Measurements from ENCODE around the gene ADCY9.

The ADCY9 gene

GRCh38 chr16:4019371-4019791 lies 96.9 kb downstream of the ADCY9 start:
- TF ChIP-seq, protein P1, sequence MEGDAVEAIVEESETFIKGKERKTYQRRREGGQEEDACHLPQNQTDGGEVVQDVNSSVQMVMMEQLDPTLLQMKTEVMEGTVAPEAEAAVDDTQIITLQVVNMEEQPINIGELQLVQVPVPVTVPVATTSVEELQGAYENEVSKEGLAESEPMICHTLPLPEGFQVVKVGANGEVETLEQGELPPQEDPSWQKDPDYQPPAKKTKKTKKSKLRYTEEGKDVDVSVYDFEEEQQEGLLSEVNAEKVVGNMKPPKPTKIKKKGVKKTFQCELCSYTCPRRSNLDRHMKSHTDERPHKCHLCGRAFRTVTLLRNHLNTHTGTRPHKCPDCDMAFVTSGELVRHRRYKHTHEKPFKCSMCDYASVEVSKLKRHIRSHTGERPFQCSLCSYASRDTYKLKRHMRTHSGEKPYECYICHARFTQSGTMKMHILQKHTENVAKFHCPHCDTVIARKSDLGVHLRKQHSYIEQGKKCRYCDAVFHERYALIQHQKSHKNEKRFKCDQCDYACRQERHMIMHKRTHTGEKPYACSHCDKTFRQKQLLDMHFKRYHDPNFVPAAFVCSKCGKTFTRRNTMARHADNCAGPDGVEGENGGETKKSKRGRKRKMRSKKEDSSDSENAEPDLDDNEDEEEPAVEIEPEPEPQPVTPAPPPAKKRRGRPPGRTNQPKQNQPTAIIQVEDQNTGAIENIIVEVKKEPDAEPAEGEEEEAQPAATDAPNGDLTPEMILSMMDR (IDR thresholded peaks at IDR 0.05; ENCODE audit: low read depth, low read length, poor library complexity, severe bottlenecking): no peak
- no peaks in the 10 kb centered on the region for H3K9me3 ChIP-seq (ENCODE audit: control insufficient read depth, insufficient read depth, low read length)
- no peak overlapping the region for H3K4me3 ChIP-seq (ENCODE audit: low read length)
- no peak overlapping the region for H3K27ac ChIP-seq (ENCODE audit: low read depth, low read length)
- no peaks in the 10 kb centered on the region for H3K4me1 ChIP-seq (ENCODE audit: control insufficient read depth, low read length)
- no peaks in the 10 kb centered on the region for H3K27me3 ChIP-seq (ENCODE audit: control insufficient read depth, low read length)
- H4K20me1 ChIP-seq (ENCODE audit: control insufficient read depth, insufficient read depth, low read depth, low read length): no peaks in the 10 kb centered on the region
- no peaks in the 10 kb centered on the region for H3K79me2 ChIP-seq (ENCODE audit: control insufficient read depth, low read length)
- H3F3A ChIP-seq (ENCODE audit: control insufficient read depth, insufficient read depth): no peaks in the 10 kb centered on the region
- H3K9me2 ChIP-seq (replicated peaks; ENCODE audit: control insufficient read depth, low read length): no peaks in the 10 kb centered on the region
- H3K36me3 ChIP-seq (ENCODE audit: control insufficient read depth, low read length): no peaks in the 10 kb centered on the region
- no peak overlapping the region for H3K4me2 ChIP-seq (ENCODE audit: low read length)

DNA sequence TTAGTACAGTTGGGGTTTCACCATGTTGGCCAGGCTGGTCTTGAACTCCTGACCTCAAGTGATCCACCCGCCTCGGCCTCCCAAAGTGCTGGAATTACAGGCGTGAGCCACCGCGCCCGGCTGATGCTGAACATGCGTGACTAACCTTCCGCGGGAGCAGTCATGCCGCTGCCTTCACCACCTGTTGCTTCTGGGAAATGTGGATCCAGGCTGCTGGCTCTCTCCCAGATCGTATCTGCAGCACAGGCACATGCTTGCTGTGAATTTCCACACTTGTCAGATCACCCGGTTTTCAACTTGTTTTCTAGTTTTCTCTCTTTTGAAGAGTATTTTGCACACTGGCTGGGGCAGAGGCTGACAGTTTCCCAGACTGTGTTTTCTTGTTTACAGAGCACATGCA lies 97.9 kb downstream of the ADCY9 start:
- H3K9me2 ChIP-seq (replicated peaks; ENCODE audit: control insufficient read depth, low read length): no peaks in the 10 kb centered on the region
- H3K4me1 ChIP-seq (ENCODE audit: control insufficient read depth, low read length): no peaks in the 10 kb centered on the region
- no peaks in the 10 kb centered on the region for H3F3A ChIP-seq (ENCODE audit: control insufficient read depth, insufficient read depth)
- no peaks in the 10 kb centered on the region for H3K36me3 ChIP-seq (ENCODE audit: control insufficient read depth, low read length)
- H3K27me3 ChIP-seq (ENCODE audit: control insufficient read depth, low read length): no peaks in the 10 kb centered on the region
- no peaks in the 10 kb centered on the region for H3K79me2 ChIP-seq (ENCODE audit: control insufficient read depth, low read length)
- no peak overlapping the region for H3K4me3 ChIP-seq (ENCODE audit: low read length)
- H3K9me3 ChIP-seq (ENCODE audit: control insufficient read depth, insufficient read depth, low read length): no peaks in the 10 kb centered on the region
- no peaks in the 10 kb centered on the region for H4K20me1 ChIP-seq (ENCODE audit: control insufficient read depth, insufficient read depth, low read depth, low read length)
- H3K27ac ChIP-seq (ENCODE audit: low read depth, low read length): no peak overlapping the region
- TF ChIP-seq, protein P1 (IDR thresholded peaks at IDR 0.05; ENCODE audit: low read depth, low read length, poor library complexity, severe bottlenecking): no peak
- TF ChIP-seq EZH2phosphoT487 (IDR thresholded peaks at IDR 0.05; ENCODE audit: borderline replicate concordance, low read length): no peak
- H3K4me2 ChIP-seq (ENCODE audit: low read length): no peak overlapping the region

DNA sequence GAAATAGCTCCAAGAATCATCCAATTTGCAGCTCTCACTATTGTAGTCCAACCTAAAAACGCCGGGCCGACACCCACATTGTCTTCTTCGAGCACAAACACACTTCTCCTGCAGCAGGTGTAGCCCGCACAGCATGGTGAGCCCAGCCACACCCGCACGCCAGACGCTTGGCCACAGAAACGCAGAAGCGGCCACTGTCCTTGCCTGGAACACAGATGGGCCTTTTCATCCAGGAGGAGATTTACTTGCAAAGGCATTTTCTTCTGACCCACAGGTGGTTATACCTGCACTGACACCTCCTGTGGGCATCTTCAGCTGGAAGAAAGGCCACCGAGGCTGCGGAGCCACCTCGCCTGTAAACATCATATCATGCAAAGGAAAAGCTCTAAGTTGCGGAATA lies 98.4 kb downstream of the ADCY9 start:
- H3K27me3 ChIP-seq (ENCODE audit: control insufficient read depth, low read length): no peaks in the 10 kb centered on the region
- H3F3A ChIP-seq (ENCODE audit: control insufficient read depth, insufficient read depth): no peaks in the 10 kb centered on the region
- H4K20me1 ChIP-seq (ENCODE audit: control insufficient read depth, insufficient read depth, low read depth, low read length): no peaks in the 10 kb centered on the region
- no peaks in the 10 kb centered on the region for H3K9me2 ChIP-seq (replicated peaks; ENCODE audit: control insufficient read depth, low read length)
- TF ChIP-seq EZH2phosphoT487 (IDR thresholded peaks at IDR 0.05; ENCODE audit: borderline replicate concordance, low read length): no peak
- TF ChIP-seq, protein P1 (IDR thresholded peaks at IDR 0.05; ENCODE audit: low read depth, low read length, poor library complexity, severe bottlenecking): no peak
- no peaks in the 10 kb centered on the region for H3K36me3 ChIP-seq (ENCODE audit: control insufficient read depth, low read length)
- no peaks in the 10 kb centered on the region for H3K9me3 ChIP-seq (ENCODE audit: control insufficient read depth, insufficient read depth, low read length)
- H3K79me2 ChIP-seq (ENCODE audit: control insufficient read depth, low read length): no peaks in the 10 kb centered on the region
- H3K4me2 ChIP-seq (ENCODE audit: low read length): no peak overlapping the region
- H3K27ac ChIP-seq (ENCODE audit: low read depth, low read length): no peak overlapping the region
- H3K4me1 ChIP-seq (ENCODE audit: control insufficient read depth, low read length): no peaks in the 10 kb centered on the region
- no peak overlapping the region for H3K4me3 ChIP-seq (ENCODE audit: low read length)

- TF ChIP-seq, protein P1 (IDR thresholded peaks at IDR 0.05; ENCODE audit: low read depth, low read length, poor library complexity, severe bottlenecking): no peak
- TF ChIP-seq EZH2phosphoT487 (IDR thresholded peaks at IDR 0.05; ENCODE audit: borderline replicate concordance, low read length): no peak
- Histone ChIP-seq H3F3A (ENCODE audit: control insufficient read depth, insufficient read depth) (no peaks in the 10 kb centered on the region), H3K36me3 (ENCODE audit: control insufficient read depth, low read length) (no peaks in the 10 kb centered on the region), H3K27ac (ENCODE audit: low read depth, low read length) (no peak overlapping the region), H3K79me2 (ENCODE audit: control insufficient read depth, low read length) (no peaks in the 10 kb centered on the region), H3K27me3 (ENCODE audit: control insufficient read depth, low read length) (no peaks in the 10 kb centered on the region), H3K4me1 (ENCODE audit: control insufficient read depth, low read length) (no peaks in the 10 kb centered on the region), H3K9me2 (replicated peaks; ENCODE audit: control insufficient read depth, low read length) (no peaks in the 10 kb centered on the region), H3K4me3 (ENCODE audit: low read length) (no peak overlapping the region), H4K20me1 (ENCODE audit: control insufficient read depth, insufficient read depth, low read depth, low read length) (no peaks in the 10 kb centered on the region), H3K9me3 (ENCODE audit: control insufficient read depth, insufficient read depth, low read length) (no peaks in the 10 kb centered on the region), H3K4me2 (ENCODE audit: low read length) (no peak overlapping the region)
These were observed 99.6 kb downstream of the ADCY9 start for GRCh38 chr16:4016658-4017057.

All from DOHH2 (cell line).